Muscle layer of duodenum (tissue), 2 donors: ENCODE results near the gene SECISBP2L.

ENCODE experiments used
- H3K27ac ChIP-seq: one replicate; pipeline ENCODE4 v1.7.0; 2013; ENCODE audit warnings: mild to moderate bottlenecking, low read length
- H3K27me3 ChIP-seq: one replicate; pipeline ENCODE4 v1.7.0; 2013; ENCODE audit warnings: low read depth, mild to moderate bottlenecking, control low read depth, low read length
- H3K36me3 ChIP-seq, 2 donors: one replicate each; pipeline ENCODE4 v1.7.0; 2013; ENCODE audit warnings: low read length in 2 of 2, control low read depth in 1 of 2, mild to moderate bottlenecking in 1 of 2; ENCODE audit not compliant: insufficient read depth in 2 of 2, control insufficient read depth in 1 of 2
- H3K4me1 ChIP-seq, 2 donors: one replicate each; pipeline ENCODE4 v1.7.0; 2013; ENCODE audit warnings: low read length in 2 of 2, mild to moderate bottlenecking in 2 of 2, control low read depth in 1 of 2, moderate library complexity in 1 of 2; ENCODE audit not compliant: insufficient read depth in 2 of 2, control insufficient read depth in 1 of 2
- H3K4me3 ChIP-seq, 2 donors: one replicate each; pipeline ENCODE4 v1.7.0; 2013; ENCODE audit warnings: low read length in 2 of 2, low read depth in 1 of 2, mild to moderate bottlenecking in 1 of 2
- H3K9me3 ChIP-seq, 2 donors: one replicate each; pipeline ENCODE4 v1.7.0; 2013; ENCODE audit warnings: low read length in 2 of 2, control low read depth in 1 of 2, mild to moderate bottlenecking in 1 of 2; ENCODE audit not compliant: control insufficient read depth in 1 of 2
- donor health status: healthy.

SECISBP2L gene

GRCh38 chr15:49032601-49033145 is 13.6 kb downstream of the SECISBP2L start:
- Histone ChIP-seq H3K36me3 (peaks cover 18 to 25% of the 10 kb centered on the region in 2 donors), H3K9me3 (no peaks in the 10 kb centered on the region), H3K4me1 (peaks cover 3 to 4% of the 10 kb centered on the region in 2 donors), H3K4me3 (no peak overlapping the region), H3K27ac (no peak overlapping the region), H3K27me3 (no peaks in the 10 kb centered on the region)

- Histone ChIP-seq H3K27ac (no peak overlapping the region), H3K4me3 (no peak overlapping the region), H3K27me3 (no peaks in the 10 kb centered on the region), H3K9me3 (no peaks in the 10 kb centered on the region), H3K4me1 (no peaks in the 10 kb centered on the region), H3K36me3 (peaks cover 20 to 28% of the 10 kb centered on the region in 2 donors)
Observed at GRCh38 chr15:49031804-49032203, 14.4 kb downstream of the SECISBP2L start.

DNA sequence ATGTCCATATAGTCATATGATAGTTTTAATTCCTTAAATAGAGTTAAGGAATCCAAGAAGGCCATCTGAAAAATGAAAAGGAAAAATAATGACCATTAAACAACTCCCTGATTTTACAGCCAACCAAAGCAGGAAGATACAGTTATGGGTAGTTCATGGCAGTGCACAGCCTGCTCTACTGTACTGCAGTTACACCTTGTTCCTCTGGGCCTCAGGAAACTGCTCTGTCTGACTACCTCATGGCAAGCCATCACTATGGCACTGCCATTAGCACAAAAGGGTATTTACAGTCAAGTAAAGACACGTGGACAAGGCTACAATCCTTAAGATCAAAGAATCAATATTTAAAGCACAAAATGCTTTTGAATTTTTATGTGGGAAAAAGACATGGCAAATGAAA is 19.5 kb downstream of the SECISBP2L start:
- H3K4me1 ChIP-seq, result no peaks in the 10 kb centered on the region
- no peaks in the 10 kb centered on the region for H3K27me3 ChIP-seq
- H3K27ac ChIP-seq, result no peak overlapping the region
- H3K4me3 ChIP-seq, result no peak overlapping the region
- H3K36me3 ChIP-seq, result peaks cover 24 to 52% of the 10 kb centered on the region in 2 donors
- no peaks in the 10 kb centered on the region for H3K9me3 ChIP-seq

DNA sequence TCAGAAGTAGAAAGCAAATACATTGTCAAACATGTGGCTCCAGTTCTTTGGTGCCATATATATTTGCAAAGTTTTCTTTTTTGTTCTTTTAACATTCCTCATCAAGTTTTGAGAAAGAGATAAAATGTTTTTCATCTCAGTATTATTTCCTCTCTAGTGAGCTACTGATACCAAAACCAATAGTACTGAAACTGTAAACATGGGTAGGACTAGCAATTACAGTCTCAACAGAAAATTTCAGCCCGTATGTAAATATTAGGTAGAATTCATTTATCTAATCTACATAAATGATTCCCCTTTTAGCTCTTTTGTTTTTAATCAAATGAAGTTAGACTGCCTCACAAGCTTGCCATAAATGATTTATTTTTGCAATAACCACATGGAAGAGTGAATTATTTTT is 21.4 kb downstream of the SECISBP2L start:
- no peaks in the 10 kb centered on the region for H3K9me3 ChIP-seq
- peaks cover 20 to 57% of the 10 kb centered on the region in 2 donors for H3K36me3 ChIP-seq
- no peaks in the 10 kb centered on the region for H3K27me3 ChIP-seq
- no peak overlapping the region for H3K27ac ChIP-seq
- no peaks in the 10 kb centered on the region for H3K4me1 ChIP-seq
- H3K4me3 ChIP-seq, result no peak overlapping the region

GRCh38 chr15:49023354-49023753 is 22.9 kb downstream of the SECISBP2L start:
- no peak overlapping the region for H3K27ac ChIP-seq
- H3K4me3 ChIP-seq, result no peak overlapping the region
- no peaks in the 10 kb centered on the region for H3K9me3 ChIP-seq
- H3K4me1 ChIP-seq, result no peaks in the 10 kb centered on the region
- H3K27me3 ChIP-seq, result no peaks in the 10 kb centered on the region
- peaks cover 19 to 47% of the 10 kb centered on the region in 2 donors for H3K36me3 ChIP-seq

- no peaks in the 10 kb centered on the region for H3K9me3 ChIP-seq
- H3K27me3 ChIP-seq, result no peaks in the 10 kb centered on the region
- H3K4me3 ChIP-seq, result no peak overlapping the region
- H3K4me1 ChIP-seq, result no peaks in the 10 kb centered on the region
- H3K36me3 ChIP-seq, result peaks cover 30 to 43% of the 10 kb centered on the region in 2 donors
- H3K27ac ChIP-seq, result no peak overlapping the region
Observed at GRCh38 chr15:49015896-49016295, 30.4 kb downstream of the SECISBP2L start.

DNA sequence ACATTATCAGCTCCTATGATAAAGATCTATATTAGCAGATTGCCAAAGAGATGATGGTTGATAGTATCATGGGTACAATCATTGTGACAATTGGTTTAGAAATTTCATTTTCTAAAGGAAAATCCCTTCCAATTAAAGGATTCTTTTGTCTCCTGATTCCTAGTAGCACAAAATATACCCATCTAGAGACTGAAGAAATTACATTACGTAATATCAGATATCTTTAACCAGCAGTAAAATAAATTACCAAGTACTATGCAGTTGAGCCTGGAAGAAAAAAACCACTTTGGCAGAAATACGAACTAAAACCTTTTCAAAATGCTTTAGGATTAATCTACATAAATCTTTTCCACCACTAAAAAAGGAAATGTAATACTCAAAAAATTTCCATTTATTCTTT is 46.9 kb downstream of the SECISBP2L start:
- Histone ChIP-seq H3K27me3 (no peaks in the 10 kb centered on the region), H3K9me3 (no peaks in the 10 kb centered on the region), H3K36me3 (peaks cover 36 to 52% of the 10 kb centered on the region in 2 donors), H3K27ac (no peak overlapping the region), H3K4me1 (no peaks in the 10 kb centered on the region), H3K4me3 (no peak overlapping the region)

- H3K9me3 ChIP-seq, result no peaks in the 10 kb centered on the region
- H3K4me1 ChIP-seq, result no peaks in the 10 kb centered on the region
- no peak overlapping the region for H3K27ac ChIP-seq
- no peak overlapping the region for H3K4me3 ChIP-seq
- no peaks in the 10 kb centered on the region for H3K27me3 ChIP-seq
- peaks cover 52 to 72% of the 10 kb centered on the region in 2 donors for H3K36me3 ChIP-seq
Observed at GRCh38 chr15:48996276-48996675, 50.0 kb downstream of the SECISBP2L start.

DNA sequence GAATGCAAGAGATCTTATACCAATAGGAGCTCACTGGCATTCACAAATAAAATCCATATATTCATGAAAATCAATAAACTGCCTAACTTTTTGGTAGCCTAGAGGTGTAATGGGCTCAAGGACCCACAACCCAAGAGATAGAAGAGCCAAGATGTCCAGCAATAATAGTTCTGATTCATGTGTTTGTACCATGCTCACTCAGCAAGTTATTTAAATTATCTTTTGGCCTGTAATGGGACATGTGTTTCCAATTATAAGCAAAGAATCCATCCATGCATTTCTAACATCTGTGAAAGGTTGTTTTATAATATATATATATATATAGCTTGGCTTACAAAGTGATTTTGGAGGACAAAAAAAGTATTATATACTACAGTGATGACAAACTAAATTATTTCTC is 52.9 kb downstream of the SECISBP2L start:
- peaks cover 39 to 50% of the 10 kb centered on the region in 2 donors for H3K36me3 ChIP-seq
- H3K27ac ChIP-seq, result no peak overlapping the region
- no peaks in the 10 kb centered on the region for H3K27me3 ChIP-seq
- no peaks in the 10 kb centered on the region for H3K4me1 ChIP-seq
- no peaks in the 10 kb centered on the region for H3K9me3 ChIP-seq
- no peak overlapping the region for H3K4me3 ChIP-seq

- H3K4me3 ChIP-seq, result no peak overlapping the region
- peaks cover 44 to 54% of the 10 kb centered on the region in 2 donors for H3K36me3 ChIP-seq
- H3K27me3 ChIP-seq, result no peaks in the 10 kb centered on the region
- no peaks in the 10 kb centered on the region for H3K4me1 ChIP-seq
- H3K9me3 ChIP-seq, result no peaks in the 10 kb centered on the region
- H3K27ac ChIP-seq, result no peak overlapping the region
Observed at GRCh38 chr15:48992545-48992944, 53.7 kb downstream of the SECISBP2L start.

GRCh38 chr15:48992096-48992495 is 54.1 kb downstream of the SECISBP2L start:
- Histone ChIP-seq H3K27ac (no peak overlapping the region), H3K9me3 (no peaks in the 10 kb centered on the region), H3K4me1 (no peaks in the 10 kb centered on the region), H3K27me3 (no peaks in the 10 kb centered on the region), H3K4me3 (no peak overlapping the region), H3K36me3 (peaks cover 43 to 50% of the 10 kb centered on the region in 2 donors)

DNA sequence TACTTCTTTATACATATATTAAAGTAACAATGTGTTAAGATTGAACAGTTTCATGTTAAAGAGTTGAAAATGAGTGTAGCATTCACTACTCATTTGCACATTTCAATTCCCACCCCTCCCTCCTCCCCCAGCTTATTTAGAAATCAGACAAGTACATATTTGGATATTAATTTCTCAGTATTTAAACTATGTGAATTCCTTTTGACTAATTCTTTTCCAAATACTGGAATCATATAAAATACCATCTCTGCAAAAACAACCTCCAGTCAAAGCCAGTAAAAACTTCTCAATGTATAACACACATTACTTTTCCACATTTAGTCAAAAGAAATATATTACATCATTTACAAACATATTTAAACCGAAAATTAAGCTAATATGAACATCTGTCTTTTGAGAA is 57.1 kb downstream of the SECISBP2L start:
- Histone ChIP-seq H3K27me3 (no peaks in the 10 kb centered on the region), H3K9me3 (no peaks in the 10 kb centered on the region), H3K4me3 (no peak overlapping the region), H3K4me1 (peaks cover 0 to 8% of the 10 kb centered on the region in 2 donors), H3K27ac (no peak overlapping the region), H3K36me3 (peaks cover 28 to 31% of the 10 kb centered on the region in 2 donors)
